ENCODE measurements around the gene U2AF2.

The U2AF2 gene

DNA sequence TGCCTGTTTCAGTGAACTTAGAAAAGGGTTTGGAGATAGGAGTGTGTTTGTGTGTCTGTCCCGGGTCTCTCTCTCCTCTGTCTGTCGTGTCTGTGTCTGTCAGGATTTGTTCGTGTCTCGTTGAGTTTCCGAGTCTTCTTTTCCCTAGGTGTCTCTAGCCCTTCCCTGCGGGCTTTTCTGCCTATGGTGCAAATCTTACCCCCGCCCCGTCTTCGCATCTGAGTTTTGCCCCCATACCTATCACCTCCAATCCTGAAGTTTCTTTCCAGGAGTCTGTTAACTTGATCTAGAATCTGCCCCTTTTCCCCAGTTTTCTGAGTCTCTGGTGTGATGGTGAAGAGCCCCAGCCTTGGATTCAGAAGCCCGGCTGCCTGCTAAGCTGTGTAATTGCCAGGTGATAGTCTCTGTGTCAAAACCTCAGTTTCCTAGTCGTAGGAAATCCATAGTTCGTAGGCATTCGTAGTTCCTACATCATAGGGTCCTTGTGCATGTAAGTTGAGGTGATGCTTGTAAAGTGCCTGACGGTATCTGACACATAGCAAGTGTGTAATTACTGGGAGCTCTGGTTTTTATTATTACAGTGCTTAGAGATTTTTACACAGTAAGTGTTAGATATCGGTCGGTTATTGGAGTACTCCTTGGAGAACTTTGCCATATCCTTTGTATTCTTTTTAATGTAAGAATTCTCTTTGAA lies 21.0 kb downstream of the U2AF2 start:
- DNase-seq (ENCODE audit: low spot score) = no peak

DNA sequence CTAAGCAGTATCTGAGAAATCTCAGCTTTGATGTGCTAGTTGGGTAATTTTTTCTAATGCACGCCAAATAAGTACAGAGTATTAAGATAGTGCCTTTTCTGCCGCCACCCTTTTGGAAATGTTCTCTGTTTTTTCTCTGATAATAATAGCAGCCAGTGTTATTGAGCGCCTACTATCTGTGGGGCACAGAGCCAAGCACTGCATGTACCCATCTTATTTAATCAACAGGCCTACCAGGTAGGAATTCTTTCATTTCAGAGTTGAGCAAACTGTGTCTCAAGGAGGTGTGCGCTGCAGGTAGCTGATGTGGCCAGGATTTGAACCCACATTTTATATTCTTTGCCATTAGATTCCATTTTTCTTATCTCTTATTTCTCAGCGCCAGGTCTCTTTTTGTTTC lies 21.5 kb downstream of the U2AF2 start:
- no peak for DNase-seq (ENCODE audit: low spot score)

DNA sequence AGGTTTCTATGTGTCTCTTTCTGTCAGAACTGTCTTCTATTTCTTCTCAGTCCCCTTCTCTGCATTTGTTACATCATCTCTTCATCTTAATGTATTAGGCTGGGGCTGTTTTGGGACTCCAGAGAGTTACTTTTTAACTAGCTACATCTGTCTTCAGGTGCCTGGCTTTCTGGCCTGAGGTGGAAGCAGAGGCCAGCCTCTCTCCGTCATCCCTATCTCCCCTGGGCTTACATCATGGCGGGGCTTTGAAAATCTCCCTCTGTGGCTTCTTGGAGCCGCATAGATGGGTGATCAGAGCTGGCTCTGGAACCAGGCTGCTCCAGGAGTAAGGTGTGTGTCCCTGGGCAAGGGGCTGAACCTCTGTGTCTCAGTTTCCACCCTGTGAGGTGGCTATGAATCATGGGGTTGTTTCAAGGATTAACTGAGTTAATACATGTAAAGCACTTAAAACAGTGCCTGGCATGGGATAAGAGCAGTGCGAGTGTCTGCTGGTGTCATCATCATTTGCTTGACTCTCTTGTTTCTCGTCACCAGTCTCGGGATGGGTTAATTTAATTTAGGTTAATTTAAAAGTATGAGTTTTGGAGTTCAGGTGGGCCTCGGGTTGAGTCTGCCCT lies 22.2 kb downstream of the U2AF2 start:
- no peak for DNase-seq (ENCODE audit: low spot score)

DNA sequence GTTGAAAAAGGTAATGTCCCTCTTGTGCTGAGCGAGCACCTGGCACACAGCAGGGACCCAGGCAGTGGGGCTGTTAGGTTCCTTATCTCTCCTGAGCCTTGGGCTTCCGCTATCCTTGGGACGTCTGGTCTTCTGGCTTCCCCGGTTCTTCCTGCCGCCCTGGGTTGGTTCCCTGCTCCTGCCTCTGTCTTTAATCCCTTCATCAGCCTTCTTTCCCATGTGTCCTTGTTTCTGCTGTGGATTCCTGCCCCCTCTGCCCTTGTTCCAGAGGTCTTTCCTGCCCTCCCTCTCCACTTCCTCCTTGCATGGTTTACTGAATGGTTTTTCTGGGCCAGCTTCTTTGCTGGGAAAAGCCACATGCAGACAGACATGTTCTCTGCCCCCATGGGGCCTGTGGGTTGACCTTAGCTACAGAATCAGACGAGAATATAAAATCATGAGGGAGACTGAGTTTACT lies 22.8 kb downstream of the U2AF2 start:
- no peak for DNase-seq (ENCODE audit: low spot score)

DNA sequence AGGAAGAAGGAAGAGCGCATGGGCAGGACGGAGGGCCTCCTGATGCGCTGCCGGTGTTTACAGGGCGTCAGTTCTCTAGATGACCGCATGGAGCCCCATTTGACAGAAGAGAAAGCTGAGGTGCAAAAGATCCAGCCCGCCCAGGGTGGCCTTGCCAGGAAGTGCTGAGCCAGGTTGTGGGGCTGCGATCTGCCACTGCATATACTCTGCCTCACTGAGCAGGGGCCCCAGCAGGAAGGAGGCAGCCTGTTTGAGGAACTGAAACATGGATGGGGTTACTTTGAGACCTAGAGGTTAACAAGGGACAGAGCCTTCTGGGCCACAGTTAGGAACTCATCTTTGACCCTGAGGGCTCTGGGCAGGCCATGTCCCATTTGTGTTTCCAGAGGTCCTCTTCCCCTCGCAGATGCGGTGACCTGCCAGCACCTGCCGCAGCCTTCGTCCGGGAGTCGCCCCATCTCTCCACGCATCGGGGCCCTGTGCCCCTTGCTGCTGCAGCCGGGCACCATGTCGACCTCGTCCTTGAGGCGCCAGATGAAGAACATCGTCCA lies 23.4 kb downstream of the U2AF2 start:
- peak; percentile 60 for DNase-seq (ENCODE audit: low spot score)

DNA sequence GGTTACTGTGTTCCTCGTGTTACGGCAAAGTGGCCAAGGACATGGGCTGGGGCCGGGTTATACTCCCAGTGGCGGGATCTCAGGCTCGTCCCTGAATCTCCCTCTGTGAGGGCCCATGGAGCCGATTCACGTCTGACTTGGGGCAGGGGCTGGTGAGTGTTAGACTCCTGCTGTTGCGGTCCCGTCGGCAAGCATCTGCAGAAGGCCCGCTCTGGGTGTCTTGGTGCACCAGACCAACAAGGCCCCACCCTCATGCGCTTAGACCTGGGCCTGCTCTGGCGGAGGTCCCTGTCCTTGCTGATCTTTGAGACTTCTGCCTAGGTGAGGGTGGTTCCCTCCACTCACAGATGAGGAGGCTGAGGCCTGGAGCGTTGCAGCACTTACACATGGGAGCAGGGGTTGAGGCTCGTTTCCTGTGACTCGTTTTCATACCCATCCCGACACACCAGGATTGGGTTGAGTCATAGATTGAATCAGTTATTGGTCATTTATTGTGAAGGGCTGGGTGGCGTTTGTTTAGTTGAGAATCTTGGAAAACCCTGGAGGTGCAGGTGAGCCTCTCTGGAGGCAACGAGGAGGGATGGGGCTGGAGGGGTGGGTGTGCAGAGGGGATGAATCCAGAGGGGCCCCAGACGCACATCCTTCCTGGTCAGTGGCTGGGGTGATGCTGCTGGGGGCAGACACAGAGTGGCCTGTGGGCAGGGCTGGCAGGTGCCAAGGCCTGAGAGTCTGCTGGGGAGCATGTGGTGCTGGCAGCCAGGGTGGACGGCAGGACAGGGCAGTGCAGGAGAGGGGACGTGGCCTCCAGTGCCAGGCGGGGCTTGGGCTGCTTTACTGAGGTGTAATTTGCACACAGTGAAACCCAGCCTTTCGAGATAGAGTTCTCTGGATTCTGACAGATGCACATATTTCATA lies 24.8 kb downstream of the U2AF2 start:
- DNase-seq (ENCODE audit: low spot score) = no peak

DNA sequence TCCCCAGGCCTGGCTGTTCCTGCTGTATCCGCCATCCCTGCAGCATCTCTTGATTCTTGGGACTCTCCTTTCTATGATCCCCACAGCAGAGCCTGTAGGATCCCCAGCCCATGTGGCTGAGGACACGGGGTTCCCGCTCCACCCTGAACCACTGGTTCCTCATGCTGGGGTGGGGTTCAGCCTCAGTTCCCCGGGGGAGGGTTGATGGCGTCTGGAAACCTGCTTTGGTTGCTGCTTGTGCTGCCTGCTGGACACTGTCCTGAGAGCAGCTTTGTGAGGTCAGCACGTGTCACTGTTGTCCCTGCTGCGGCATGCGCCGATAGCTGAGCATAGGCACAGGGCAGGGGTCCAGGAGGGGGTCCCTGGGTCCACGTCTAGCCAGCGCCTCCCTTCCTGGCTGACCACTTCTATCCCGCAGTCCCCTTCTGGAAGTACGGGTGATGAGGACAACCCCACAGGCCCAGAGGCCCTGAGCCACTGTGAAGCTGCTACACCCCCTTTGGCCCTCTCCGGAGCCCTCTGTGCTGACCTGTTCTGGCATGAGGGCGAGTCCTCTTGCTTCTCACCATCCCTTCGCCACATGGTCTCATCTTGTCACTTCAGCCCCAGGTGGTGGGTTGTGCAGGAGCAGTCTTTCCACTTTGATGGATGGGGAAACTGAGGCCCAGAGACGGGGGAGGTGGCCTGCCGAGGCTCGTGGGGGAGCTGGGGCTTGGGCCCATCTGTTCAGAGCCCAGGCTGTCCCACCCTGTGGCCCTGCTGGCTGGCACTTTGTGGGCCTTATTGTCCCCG lies 25.7 kb downstream of the U2AF2 start:
- DNase-seq (ENCODE audit: low spot score) = no peak

DNA sequence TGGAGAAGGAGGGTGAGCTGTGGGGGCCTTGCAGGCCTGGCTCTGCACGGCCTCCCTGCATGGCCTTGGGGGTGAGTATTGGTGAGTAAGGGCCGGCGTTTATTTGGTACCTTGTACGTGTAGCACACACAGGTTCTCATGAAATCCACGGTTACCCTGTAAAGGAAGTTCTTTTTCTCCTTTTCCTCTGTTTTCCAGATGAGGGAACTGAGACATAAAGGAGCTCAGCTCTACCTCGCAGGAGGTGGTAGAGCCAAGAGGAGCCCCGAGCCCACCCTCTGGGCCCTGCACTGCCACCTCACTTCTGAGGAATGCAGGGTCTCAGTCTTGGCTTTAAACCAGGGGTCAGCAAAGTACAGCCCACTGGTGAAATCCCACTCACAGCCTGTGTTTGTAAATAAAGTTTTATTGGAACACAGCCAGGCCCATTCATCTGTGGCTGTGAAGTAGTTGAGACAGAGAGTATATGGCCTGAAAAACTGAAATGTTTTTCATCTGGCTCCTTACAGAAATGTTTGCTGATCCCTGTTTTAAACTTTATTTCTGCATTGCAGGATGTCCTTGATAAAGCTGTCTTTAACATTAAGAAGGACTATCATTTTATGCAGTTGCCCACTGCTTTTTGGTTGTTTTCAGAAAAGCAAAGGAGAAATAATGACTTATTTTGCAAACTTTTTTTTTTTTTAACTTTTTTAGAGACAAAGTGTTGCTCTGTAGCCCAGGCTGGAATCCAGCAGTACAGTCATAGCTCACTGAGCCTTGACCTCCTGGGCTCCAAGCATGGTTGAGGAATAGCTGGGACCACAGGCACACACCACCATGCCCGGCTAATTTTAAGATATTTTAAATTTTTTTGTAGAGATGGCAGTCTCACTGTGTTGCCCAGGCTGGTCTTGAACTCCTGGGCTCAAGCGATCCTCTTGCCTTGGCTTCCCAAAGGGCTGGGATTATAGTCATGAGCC lies 26.6 kb downstream of the U2AF2 start:
- no peak for DNase-seq (ENCODE audit: low spot score)

DNA sequence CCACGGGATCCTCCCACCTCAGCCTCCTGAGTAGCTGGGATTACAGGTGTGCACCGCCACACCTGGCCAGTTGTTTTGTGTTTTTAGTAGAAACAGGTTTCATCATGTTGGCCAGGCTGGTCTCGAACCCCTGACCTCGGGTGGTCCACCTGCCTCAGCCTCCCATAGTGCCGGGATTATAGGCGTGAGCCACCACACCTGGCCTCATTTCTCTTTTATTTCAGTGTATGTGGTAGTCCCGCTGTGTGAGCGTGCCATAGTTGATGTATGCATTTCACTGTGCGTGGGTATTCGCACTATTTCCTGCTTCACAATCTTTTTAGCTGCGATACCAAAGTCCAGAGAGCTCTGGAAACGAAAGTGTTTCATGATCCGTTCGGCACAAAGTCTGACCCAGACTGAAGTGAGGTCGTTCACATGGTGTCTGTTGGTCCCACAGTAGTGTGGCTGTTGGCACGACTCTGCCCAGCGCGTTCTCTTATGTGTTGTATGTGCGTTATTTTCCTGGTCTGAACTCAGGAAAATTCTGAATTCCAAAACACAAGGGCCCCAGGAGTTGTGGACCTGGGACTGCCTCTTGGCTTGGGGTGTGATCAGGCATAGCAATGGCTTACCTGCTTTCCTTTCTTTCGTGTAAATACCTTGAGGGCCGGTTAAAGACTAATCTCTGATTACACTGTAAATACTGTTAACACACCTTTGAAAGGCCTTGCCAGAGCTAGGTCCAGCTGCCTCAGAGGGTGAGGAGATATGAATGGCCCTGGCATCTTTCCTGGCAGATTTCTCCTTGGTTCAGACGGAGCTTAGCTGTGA lies 28.8 kb downstream of the U2AF2 start:
- DNase-seq (ENCODE audit: low spot score) = no peak

DNA sequence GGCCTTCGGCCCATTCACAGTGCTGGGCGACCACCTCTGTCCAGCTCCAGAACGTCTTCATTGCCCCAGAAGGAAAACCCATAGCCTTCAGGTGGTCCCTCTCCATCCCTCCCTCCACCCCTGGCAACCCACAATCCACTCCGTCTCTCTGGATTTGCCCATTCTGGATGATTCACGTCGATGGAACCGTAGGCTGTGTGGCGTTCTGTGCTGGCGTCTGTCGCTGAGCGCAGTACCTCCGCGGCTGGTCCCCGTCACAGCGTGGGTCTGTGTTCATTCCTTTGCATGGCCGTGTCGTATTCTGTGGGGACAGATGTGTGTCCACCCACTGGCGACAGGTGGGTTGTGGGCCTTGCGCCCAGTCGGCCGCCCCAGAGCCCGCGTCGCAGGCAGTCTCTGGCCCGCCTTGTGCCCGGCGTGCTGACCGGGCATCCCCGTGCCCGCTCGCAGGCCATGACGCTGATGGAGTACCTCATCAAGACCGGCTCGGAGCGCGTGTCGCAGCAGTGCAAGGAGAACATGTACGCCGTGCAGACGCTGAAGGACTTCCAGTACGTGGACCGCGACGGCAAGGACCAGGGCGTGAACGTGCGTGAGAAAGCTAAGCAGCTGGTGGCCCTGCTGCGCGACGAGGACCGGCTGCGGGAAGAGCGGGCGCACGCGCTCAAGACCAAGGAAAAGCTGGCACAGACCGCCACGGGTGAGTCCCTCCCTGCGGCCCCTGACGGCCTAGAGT lies 30.3 kb downstream of the U2AF2 start:
- no peak for DNase-seq (ENCODE audit: low spot score)

DNA sequence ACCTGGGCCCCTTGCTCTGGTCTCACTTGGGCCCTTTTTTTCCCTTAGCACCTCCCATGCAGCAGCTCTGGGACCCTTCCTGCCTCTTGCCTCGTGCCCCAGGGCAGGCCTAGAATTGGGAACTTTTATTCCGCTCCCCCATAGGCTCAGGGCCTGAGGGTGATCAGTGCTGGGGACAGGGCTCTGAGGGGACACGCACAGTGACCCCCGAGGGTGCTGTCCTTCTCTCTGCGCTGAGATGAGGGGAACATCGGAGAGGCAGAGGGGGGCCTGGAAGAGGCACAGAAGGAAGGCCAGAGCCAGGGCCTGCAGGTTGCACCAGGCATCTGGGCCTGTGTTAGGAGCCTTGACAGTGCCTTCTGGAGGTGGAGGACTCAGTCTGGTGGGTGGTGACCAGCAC lies 30.9 kb downstream of the U2AF2 start:
- no peak for DNase-seq (ENCODE audit: low spot score)

DNA sequence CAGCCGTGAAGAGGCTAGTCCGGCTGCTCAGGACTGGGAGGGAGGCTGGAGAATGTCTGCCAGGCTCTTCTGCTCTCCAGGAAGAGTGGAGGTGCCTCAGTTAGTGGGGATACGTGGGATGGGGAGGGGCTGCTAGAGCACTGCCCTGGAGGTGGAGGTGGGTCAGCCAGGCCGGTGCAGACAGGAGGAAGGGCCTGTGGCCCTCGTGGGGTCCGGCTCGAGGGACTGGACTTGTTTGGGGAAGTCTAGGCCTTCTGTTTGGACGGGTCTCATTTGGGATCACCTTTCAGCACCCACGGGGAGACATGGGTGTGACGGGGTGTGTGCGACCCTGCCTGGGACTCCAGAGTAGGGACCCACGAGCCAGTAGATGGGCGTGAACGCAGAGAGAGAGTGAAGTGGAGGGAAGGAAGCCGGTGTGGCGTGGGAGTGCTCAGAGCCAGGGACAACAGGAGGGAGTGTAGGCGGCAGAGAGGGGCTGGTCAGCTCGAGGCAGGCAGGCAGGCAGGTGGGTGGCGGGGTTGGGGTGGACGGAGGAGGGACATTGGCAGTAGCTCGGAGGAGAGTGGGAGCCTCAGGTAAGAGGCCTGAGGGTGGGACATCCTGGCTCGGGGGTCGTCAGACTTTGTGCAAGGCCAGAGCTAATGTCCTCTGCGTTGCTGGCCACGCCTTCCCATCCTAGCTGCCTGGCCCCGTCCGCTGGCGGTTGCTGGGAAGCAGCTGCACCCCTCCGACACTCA lies 31.6 kb downstream of the U2AF2 start:
- no peak for DNase-seq (ENCODE audit: low spot score)

DNA sequence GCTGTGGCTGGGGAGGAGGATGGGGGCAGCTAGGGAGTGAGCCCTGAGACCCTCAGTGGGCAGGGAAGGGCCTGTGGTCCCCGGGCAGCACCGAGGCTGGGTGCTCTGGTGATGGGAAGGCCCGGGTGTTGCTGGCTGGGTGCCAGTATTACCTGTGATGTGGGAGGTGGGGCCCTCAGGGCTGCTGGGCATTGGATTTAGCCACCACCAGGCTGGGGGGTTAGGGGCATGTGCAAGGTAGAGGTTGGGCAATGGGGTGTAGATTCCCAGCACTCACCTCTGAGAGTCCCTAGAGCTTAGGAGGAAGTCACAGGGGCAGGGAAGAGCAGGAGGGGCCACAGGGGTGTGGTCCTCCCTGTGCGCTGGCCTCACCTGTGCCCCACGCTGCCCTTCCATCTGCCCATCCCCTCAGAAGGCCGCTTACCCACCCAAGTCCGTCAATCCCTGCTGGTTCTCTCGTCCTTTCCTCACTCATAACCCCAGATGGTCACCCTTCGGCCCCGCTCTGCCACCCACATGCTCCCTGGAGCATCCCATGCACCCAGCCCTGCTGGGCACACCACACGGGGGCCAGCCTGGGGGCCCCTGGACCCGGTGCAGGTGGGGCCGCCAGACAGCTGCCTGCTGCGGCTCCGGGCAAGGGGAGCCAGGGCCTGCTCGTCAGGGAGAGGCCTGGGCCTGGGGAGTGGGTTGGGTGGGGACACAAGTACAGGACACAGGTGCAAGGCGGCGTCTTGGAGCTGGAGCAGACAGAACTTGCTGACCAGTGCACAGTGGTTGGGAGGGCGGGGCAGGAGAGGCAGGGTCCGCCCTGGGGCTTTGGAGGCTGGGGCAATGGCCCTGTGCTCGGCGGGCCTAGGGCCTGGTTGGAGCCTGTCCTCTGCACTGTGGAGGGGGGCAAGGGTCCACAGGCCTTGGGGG lies 32.7 kb downstream of the U2AF2 start:
- no peak for DNase-seq (ENCODE audit: low spot score)

DNA sequence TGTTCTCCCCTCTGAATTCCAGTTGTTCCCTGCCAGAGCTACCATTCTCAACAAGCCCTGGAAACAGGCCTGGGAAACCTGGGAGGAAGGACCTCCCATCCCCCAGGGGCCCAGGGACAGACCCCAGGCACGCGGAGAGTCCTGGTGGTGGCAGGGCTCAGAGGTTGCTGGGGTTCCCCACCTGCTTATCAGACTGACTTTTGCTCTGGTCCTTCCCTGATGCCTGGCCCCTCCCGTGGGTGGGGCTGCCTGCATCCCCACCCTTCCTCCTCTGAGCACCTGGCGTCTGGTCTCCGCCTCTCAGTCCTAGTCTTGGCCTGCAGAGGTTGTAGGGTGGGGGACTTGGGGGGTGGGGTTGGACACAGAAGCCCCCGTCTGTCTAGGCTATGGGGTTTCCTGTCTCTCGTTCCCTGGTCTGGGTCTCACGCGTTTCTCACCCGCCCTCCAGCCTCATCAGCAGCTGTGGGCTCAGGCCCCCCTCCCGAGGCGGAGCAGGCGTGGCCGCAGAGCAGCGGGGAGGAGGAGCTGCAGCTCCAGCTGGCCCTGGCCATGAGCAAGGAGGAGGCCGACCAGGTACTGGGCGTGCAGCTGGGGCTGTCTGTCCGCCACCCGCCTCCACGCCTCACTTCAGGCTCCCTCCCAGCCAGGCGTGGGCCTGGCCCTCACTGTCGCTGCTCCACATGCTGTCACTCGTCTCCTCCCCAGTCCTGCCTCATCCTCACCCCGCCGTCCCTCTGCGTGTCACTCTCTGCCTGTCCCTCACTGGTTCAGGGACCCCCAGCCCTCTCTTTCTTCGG lies 33.8 kb downstream of the U2AF2 start:
- no peak for DNase-seq (ENCODE audit: low spot score)

DNA sequence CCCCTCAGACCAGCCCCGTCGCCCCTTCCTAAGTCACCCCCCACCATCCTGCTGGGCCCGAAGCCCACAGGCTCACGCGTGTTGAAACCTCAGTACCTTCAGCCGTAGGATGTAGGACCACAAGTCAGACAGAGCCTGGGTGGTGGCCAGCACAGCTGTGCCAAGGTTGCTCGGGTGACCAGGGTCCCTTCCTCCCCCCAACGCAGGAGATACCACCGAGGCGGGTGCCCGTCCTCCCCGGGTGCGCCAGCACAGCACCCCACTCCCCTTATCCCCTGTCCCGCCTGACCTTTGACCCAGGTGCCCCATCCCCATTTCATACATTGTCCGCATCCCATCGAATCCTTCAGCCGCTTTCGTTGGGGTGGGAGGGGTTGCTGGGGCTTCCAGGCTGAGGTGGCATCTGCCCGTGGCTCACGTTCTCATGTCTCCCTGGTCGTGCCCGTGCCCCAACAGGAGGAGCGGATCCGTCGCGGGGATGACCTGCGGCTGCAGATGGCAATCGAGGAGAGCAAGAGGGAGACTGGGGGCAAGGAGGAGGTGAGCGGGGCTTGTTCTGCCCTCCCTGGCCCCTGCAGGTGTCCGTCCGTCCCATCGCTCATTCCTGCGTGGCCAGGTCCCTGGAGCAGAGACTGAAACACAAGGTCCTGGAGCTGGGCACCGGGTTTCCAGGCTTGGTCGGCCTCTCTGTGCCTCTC lies 34.7 kb downstream of the U2AF2 start:
- DNase-seq (ENCODE audit: low spot score) = no peak

All from pons (tissue), 1 donor.